ENCODE results near the gene IFT88. TPM values are rescaled to one million over a fixed set of nuclear protein-coding genes. Genes with fewer than 3 reads are reported as not detected.

The IFT88 gene
- total and polyA plus RNA-seq, 11 donors = 3.4 to 11.4 (median 8.2) TPM

GRCh38 chr13:20526664-20527063, 40.3 kb upstream of the IFT88 start:
- Histone ChIP-seq H3K27me3 (peaks cover 0 to 4% (median 0%) of the 10 kb centered on the region in 9 donors), H3K4me3 (peak overlapping the region; percentile 73 to 99 (median 88)), H3K36me3 (no peaks in the 10 kb centered on the region), H3K9me3 (no peaks in the 10 kb centered on the region), H3K27ac (peak overlapping the region in 11 of 12 donors; percentile 19 to 98 (median 91)), H3K4me1 (peaks cover 0 to 38% (median 13%) of the 10 kb centered on the region in 12 donors)
- ATAC-seq (no peak), DNase-seq (no peak)
- 28 to 46% (median 39%) methylated on average over 6 of the region's 6 CpGs for WGBS, 4 donors
- TF ChIP-seq POLR2A (IDR thresholded peaks at IDR 0.05) = no peak
- TF ChIP-seq CTCF (IDR thresholded peaks at IDR 0.05) = no peak
- intact Hi-C loops (cut with DNase I) = loop anchor here in 5 of 10 donors (2.0 to 5.0 kb wide), 3 partner anchors 36 to 41 kb away; partner anchors contain the start of gene IFT88 (in 4 of the 5)

GRCh38 chr13:20528452-20528851, 38.5 kb upstream of the IFT88 start:
- H3K27ac ChIP-seq = no peak overlapping the region
- H3K27me3 ChIP-seq = peaks cover 0 to 4% (median 0%) of the 10 kb centered on the region in 9 donors
- no peaks in the 10 kb centered on the region for H3K9me3 ChIP-seq
- TF ChIP-seq POLR2A (IDR thresholded peaks at IDR 0.05) = no peak
- no peak for TF ChIP-seq CTCF (IDR thresholded peaks at IDR 0.05)
- 89 to 94% (median 91%) methylated on average over 2 of the region's 2 CpGs for WGBS, 4 donors
- no peak for ATAC-seq
- intact Hi-C loops (cut with DNase I) = loop anchor here in 3 of 10 donors (5.0 kb wide), 2 partner anchors 34 to 39 kb away; partner anchors contain the start of gene IFT88 (in 2 of the 3)
- peaks cover 0 to 36% (median 13%) of the 10 kb centered on the region in 12 donors for H3K4me1 ChIP-seq
- H3K36me3 ChIP-seq = no peaks in the 10 kb centered on the region
- no peak overlapping the region for H3K4me3 ChIP-seq
- no peak for DNase-seq

- WGBS, 4 donors = 84 to 90% (median 84%) methylated on average over 10 of the region's 10 CpGs
These were observed 32.8 kb upstream of the IFT88 start for GRCh38 chr13:20534038-20534608.

GRCh38 chr13:20536992-20537391, 30.0 kb upstream of the IFT88 start:
- Histone ChIP-seq H3K27me3 (no peaks in the 10 kb centered on the region), H3K4me3 (no peak overlapping the region), H3K27ac (no peak overlapping the region), H3K4me1 (no peaks in the 10 kb centered on the region), H3K36me3 (no peaks in the 10 kb centered on the region), H3K9me3 (peaks cover 0 to 22% (median 9%) of the 10 kb centered on the region in 12 donors)
- ATAC-seq = no peak
- DNase-seq = no peak
- TF ChIP-seq POLR2A (IDR thresholded peaks at IDR 0.05) (no peak), CTCF (IDR thresholded peaks at IDR 0.05) (no peak)
- intact Hi-C loops (cut with DNase I) = no loop called here

More at GRCh38 chr13:20534038-20534608, 32.8 kb upstream of the IFT88 start:
- Histone ChIP-seq H3K36me3 (no peaks in the 10 kb centered on the region), H3K4me3 (no peak overlapping the region), H3K27me3 (peaks cover 0 to 4% (median 0%) of the 10 kb centered on the region in 9 donors), H3K27ac (no peak overlapping the region), H3K4me1 (no peaks in the 10 kb centered on the region), H3K9me3 (peaks cover 0 to 22% (median 9%) of the 10 kb centered on the region in 12 donors)
- no peak for DNase-seq
- intact Hi-C loops (cut with DNase I) = no loop called here
- no peak for ATAC-seq
- TF ChIP-seq POLR2A (IDR thresholded peaks at IDR 0.05) (no peak), CTCF (IDR thresholded peaks at IDR 0.05) (no peak)

Measured in heart left ventricle (tissue), 16 donors.